ENCODE measurements around the gene HPS1. TPM values are rescaled to one million over a fixed set of nuclear protein-coding genes. Genes with fewer than 3 reads are reported as not detected.

Gene HPS1
- total RNA-seq = 10 to 100 TPM; 40.0 to 53.7 TPM

- H3K9me3 ChIP-seq = no peaks in the 10 kb centered on the region
- no peaks in the 10 kb centered on the region for H3K27me3 ChIP-seq
- TF ChIP-seq POLR2A (IDR thresholded peaks at IDR 0.05) = peak; percentile 82 to 90 (median 86)
- TF ChIP-seq CTCF (IDR thresholded peaks at IDR 0.05) = peak in 1 of 7 experiments; percentile 14
- intact Hi-C loops (cut with DNase I) = no loop called here
- H3K4me3 ChIP-seq = peak within 1 kb of the TSS; percentile 76 to 98
- peaks cover 0 to 15% of the 10 kb centered on the region in 2 donors for H3K36me3 ChIP-seq (replicated peaks in 1 of 2; ENCODE audit: insufficient read depth in 1 of 2, low read depth in 2 of 2)
- H3K27ac ChIP-seq = peak within 1 kb of the TSS; percentile 85 to 92 (median 88)
- peaks cover 24% of the 10 kb centered on the region for H3K4me1 ChIP-seq
- ATAC-seq (peak; percentile 93), DNase-seq (peak; percentile 76 to 85 (median 82))
- WGBS, 2 donors = 3 to 57% methylated on average over 2 to 43 of the region's 47 CpGs
Measured at GRCh38 chr10:98446661-98447221, at the start of gene HPS1. HPS1 (minus strand) TSS chr10:98446935; CDS start chr10:98443240, 3,695 bp downstream.

GRCh38 chr10:98492763-98493162 is 46.0 kb upstream of the HPS1 start:
- no peak for DNase-seq
- H3K27ac ChIP-seq = no peak overlapping the region
- no peaks in the 10 kb centered on the region for H3K27me3 ChIP-seq
- no peaks in the 10 kb centered on the region for H3K9me3 ChIP-seq
- ATAC-seq = no peak
- 46 to 63% methylated on average over 1 of the region's 1 CpG for WGBS, 2 donors
- no peak for TF ChIP-seq POLR2A (IDR thresholded peaks at IDR 0.05)
- no peak for TF ChIP-seq CTCF (IDR thresholded peaks at IDR 0.05)
- H3K4me1 ChIP-seq = no peaks in the 10 kb centered on the region
- no peak overlapping the region for H3K4me3 ChIP-seq
- intact Hi-C loops (cut with DNase I) = no loop called here
- no peaks in the 10 kb centered on the region for H3K36me3 ChIP-seq (replicated peaks in 1 of 2; ENCODE audit: insufficient read depth in 1 of 2, low read depth in 2 of 2)

- H3K4me3 ChIP-seq = no peak overlapping the region
Measured at GRCh38 chr10:98489561-98490481, 43.1 kb upstream of the HPS1 start.

GRCh38 chr10:98488669-98489430 is 42.1 kb upstream of the HPS1 start:
- Histone ChIP-seq H3K9me3 (no peaks in the 10 kb centered on the region), H3K4me1 (no peaks in the 10 kb centered on the region), H3K27ac (no peak overlapping the region), H3K4me3 (no peak overlapping the region), H3K27me3 (no peaks in the 10 kb centered on the region), H3K36me3 (replicated peaks in 1 of 2; ENCODE audit: insufficient read depth in 1 of 2, low read depth in 2 of 2) (no peaks in the 10 kb centered on the region)
- peak in 2 of 4 donors; percentile 5 to 13 for DNase-seq
- TF ChIP-seq POLR2A (IDR thresholded peaks at IDR 0.05) = no peak
- TF ChIP-seq CTCF (IDR thresholded peaks at IDR 0.05) = no peak
- 68 to 82% methylated on average over 1 of the region's 1 CpG for WGBS, 2 donors
- intact Hi-C loops (cut with DNase I) = no loop called here
- ATAC-seq = peak; percentile 35

More at GRCh38 chr10:98489561-98490481, 43.1 kb upstream of the HPS1 start:
- Histone ChIP-seq H3K27me3 (no peaks in the 10 kb centered on the region), H3K36me3 (replicated peaks in 1 of 2; ENCODE audit: insufficient read depth in 1 of 2, low read depth in 2 of 2) (no peaks in the 10 kb centered on the region), H3K9me3 (no peaks in the 10 kb centered on the region), H3K27ac (no peak overlapping the region), H3K4me1 (no peaks in the 10 kb centered on the region)
- no peak for TF ChIP-seq CTCF (IDR thresholded peaks at IDR 0.05)
- intact Hi-C loops (cut with DNase I) = no loop called here
- ATAC-seq = no peak
- WGBS, 2 donors = 67 to 69% methylated on average over 10 to 13 of the region's 13 CpGs
- DNase-seq = no peak
